Lower leg skin (tissue), 4 donors: Measurements from ENCODE around the gene PRPF31. TPM values are rescaled to one million over a fixed set of nuclear protein-coding genes. Genes with fewer than 3 reads are reported as not detected.

ENCODE experiments used
- DNase-seq, 2 donors: peaks; one replicate each; pipeline ENCODE4 v3.0.0-alpha.2; 2019; ENCODE audit warnings: low spot score in 2 of 2
- H3K4me3 ChIP-seq: fragments of 200-600 bp; sonication (generic); 2 replicates; pipeline ENCODE4 v1.5.1; 2017; ENCODE audit warnings: mild to moderate bottlenecking, low read depth; ENCODE audit not compliant: poor library complexity, severe bottlenecking
- POLR2A ChIP-seq, 2 donors: fragments of 450-650 bp; IDR thresholded peaks; one replicate each; pipeline ENCODE4 v1.6.1; 2016 to 2017; ENCODE audit warnings: antibody characterized with exemption in 2 of 2, mild to moderate bottlenecking in 1 of 2, moderate library complexity in 1 of 2
- WGBS, 2 donors: methylation state at CpG; one replicate each; pipeline ENCODE4 v1.1.5; 2018; 5-methylcytosine and 5-hydroxymethylcytosine counted together
- intact Hi-C: fragments of 100-400 bp; cut with DNase I; formaldehyde crosslinking; loops from one replicate; pipeline ENCODE4 v1.15.0; 2023; ENCODE audit warnings: low total_unique reads
- total RNA-seq, 4 donors: library from RNA; depleted of rRNA; stranded (reverse); fragments of >200 nt; gene quantifications; one replicate each; pipeline ENCODE4 v1.1.0, GENCODE V29; 2016
- TF ChIP-seq, protein P1 (sequence below), 3 donors: fragments of 450-650 bp; IDR thresholded peaks; one replicate each; pipeline ENCODE4 v1.5.1; 2016; ENCODE audit warnings: antibody characterized with exemption in 3 of 3, mild to moderate bottlenecking in 3 of 3, moderate library complexity in 2 of 3

The PRPF31 gene
- total RNA-seq, 4 donors from 2014 or later = 39.2 to 65.1 (median 47.3) TPM

- TF ChIP-seq POLR2A (IDR thresholded peaks at IDR 0.05) = no peak
- TF ChIP-seq, protein P1, sequence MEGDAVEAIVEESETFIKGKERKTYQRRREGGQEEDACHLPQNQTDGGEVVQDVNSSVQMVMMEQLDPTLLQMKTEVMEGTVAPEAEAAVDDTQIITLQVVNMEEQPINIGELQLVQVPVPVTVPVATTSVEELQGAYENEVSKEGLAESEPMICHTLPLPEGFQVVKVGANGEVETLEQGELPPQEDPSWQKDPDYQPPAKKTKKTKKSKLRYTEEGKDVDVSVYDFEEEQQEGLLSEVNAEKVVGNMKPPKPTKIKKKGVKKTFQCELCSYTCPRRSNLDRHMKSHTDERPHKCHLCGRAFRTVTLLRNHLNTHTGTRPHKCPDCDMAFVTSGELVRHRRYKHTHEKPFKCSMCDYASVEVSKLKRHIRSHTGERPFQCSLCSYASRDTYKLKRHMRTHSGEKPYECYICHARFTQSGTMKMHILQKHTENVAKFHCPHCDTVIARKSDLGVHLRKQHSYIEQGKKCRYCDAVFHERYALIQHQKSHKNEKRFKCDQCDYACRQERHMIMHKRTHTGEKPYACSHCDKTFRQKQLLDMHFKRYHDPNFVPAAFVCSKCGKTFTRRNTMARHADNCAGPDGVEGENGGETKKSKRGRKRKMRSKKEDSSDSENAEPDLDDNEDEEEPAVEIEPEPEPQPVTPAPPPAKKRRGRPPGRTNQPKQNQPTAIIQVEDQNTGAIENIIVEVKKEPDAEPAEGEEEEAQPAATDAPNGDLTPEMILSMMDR (IDR thresholded peaks at IDR 0.05) = no peak
- no peak overlapping the region for H3K4me3 ChIP-seq
- intact Hi-C loops = no loop called here
- WGBS, 2 donors = 85 to 86% methylated on average over 28 of the region's 28 CpGs
- DNase-seq = no peak
Observed at GRCh38 chr19:54145541-54146158, 30.1 kb downstream of the PRPF31 start.

- intact Hi-C loops = no loop called here
- TF ChIP-seq, protein P1 (IDR thresholded peaks at IDR 0.05) = no peak
- no peak for TF ChIP-seq POLR2A (IDR thresholded peaks at IDR 0.05)
- H3K4me3 ChIP-seq = no peak overlapping the region
- no peak for DNase-seq
- WGBS, 2 donors = 78 to 92% methylated on average over 3 of the region's 3 CpGs
Observed at GRCh38 chr19:54147676-54148075, 32.1 kb downstream of the PRPF31 start.

GRCh38 chr19:54148158-54148557 lies 32.6 kb downstream of the PRPF31 start:
- intact Hi-C loops = no loop called here
- TF ChIP-seq, protein P1 (IDR thresholded peaks at IDR 0.05) = no peak
- TF ChIP-seq POLR2A (IDR thresholded peaks at IDR 0.05) = no peak
- no peak for DNase-seq
- no peak overlapping the region for H3K4me3 ChIP-seq
- 81 to 87% methylated on average over 4 to 19 of the region's 19 CpGs for WGBS, 2 donors

- no peak for TF ChIP-seq POLR2A (IDR thresholded peaks at IDR 0.05)
- TF ChIP-seq, protein P1 (IDR thresholded peaks at IDR 0.05) = no peak
- no peak for DNase-seq
- H3K4me3 ChIP-seq = no peak overlapping the region
- WGBS, 2 donors = 83 to 86% methylated on average over 12 of the region's 12 CpGs
- intact Hi-C loops = no loop called here
Observed at GRCh38 chr19:54149021-54149812, 33.7 kb downstream of the PRPF31 start.

DNA sequence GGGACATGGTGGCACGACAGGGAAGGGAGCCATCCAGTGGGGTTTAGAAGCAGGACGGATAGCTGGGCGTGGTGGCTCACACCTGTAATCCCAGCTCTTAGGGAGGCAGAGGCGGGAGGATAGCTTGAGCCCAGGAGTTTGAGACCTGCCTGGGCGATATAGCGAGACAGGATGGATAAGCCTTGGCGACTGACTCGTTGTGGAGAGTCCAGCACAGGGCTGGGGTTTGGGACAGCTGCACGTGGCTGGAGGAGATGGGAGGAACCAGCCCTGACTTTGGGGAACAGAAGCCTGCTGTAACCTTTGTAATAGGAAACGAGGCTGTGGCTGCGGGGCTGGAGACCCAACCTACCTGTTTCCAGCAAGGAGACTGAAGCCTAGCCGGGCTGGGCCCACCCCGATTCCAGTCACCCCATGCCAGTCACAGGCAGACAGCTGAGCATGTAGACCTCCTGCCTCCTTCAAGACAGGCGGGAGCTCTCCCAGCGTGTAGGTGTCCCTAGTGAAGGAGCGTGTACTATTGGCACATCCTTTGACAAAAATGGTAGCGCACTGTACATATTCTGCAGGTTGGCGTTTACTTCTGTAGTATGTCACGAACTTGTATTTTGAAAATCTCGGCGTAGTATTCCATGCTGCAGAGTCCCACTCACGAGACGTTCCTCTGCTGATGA lies 35.9 kb downstream of the PRPF31 start:
- intact Hi-C loops = no loop called here
- WGBS, 2 donors = 79 to 86% methylated on average over 23 of the region's 23 CpGs
- TF ChIP-seq, protein P1 (IDR thresholded peaks at IDR 0.05) = no peak
- H3K4me3 ChIP-seq = no peak overlapping the region
- DNase-seq = no peak
